SW 1271 (cell line): ENCODE results near the gene ABCG4.

Experiments used
- DNase-seq, 2 experiments: peaks; one replicate each; lab custom pipeline; 2025; lab: John Stamatoyannopoulos, UW

Gene ABCG4

GRCh38 chr11:119206511-119207414, 57.9 kb downstream of the ABCG4 start:
- peak in 1 of 2 experiments; percentile 36 for DNase-seq

DNA sequence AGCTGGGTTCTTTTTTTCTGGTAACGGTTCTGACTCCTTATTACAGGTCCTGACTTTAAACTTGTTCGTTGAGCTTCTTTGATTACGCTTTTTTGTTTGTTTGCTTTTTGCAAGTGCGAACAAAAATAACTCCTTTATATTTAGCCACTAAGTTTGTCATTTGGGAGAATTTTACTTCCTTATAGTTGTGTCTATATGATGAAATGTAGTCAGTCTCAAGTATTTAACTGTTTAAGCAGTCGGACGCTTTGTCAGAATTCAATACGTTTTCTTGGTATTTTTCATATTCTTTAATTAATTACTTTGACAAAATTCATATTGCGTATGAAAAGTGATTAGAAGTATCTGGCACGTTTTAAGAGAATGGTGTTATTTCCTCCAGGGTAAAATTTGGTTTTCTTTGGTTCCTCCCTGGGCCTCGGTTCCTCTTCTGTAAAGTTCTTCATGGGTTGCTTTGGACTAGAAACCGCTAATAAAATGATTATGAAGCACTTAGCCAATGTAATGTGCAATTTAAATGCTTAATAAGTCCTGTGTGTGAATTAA, 58.6 kb downstream of the ABCG4 start:
- DNase-seq = peak in 1 of 2 experiments; percentile 36

- DNase-seq = no peak
These were observed 60.3 kb downstream of the ABCG4 start for GRCh38 chr11:119209186-119209585.

- DNase-seq = no peak
These were observed 61.2 kb downstream of the ABCG4 start for GRCh38 chr11:119210050-119210449.
